Keratinocyte (primary cell): ENCODE data around the gene IMPACT.

ENCODE experiments used
- CTCF ChIP-seq, 3 experiments: IDR thresholded peaks in 1 of 3; conservative IDR thresholded peaks in 1 of 3; optimal IDR thresholded peaks in 1 of 3; 2 replicates in 2 of 3; 3 replicates in 1 of 3; pipeline versions ENCODE3 to v1.5.1; 2011; ENCODE audit warnings: low read length in 3 of 3, mild to moderate bottlenecking in 3 of 3, moderate library complexity in 2 of 3, control low read depth in 1 of 3, inconsistent platforms in 1 of 3; ENCODE audit not compliant: insufficient read depth in 2 of 3; ENCODE audit errors: extremely low read depth in 1 of 3
- EZH2 ChIP-seq: IDR thresholded peaks from one replicate; pipeline ENCODE4 v1.6.1; 2012; ENCODE audit warnings: inconsistent platforms, mild to moderate bottlenecking, low read length, moderate library complexity

- TF ChIP-seq EZH2 (no peak), CTCF (optimal IDR thresholded peaks at IDR 0.05 in 1 of 3, IDR thresholded peaks at IDR 0.05 in 1 of 3, conservative IDR thresholded peaks at IDR 0.05 in 1 of 3; ENCODE audit: extremely low read depth in 1 of 3, insufficient read depth in 2 of 3, low read length in 3 of 3) (no peak)
Observed at GRCh38 chr18:24421831-24422230, 4.6 kb upstream of the IMPACT start.
